Posterior vena cava (tissue), 2 donors: ENCODE data around the gene COL4A1. TPM values are rescaled to one million over a fixed set of nuclear protein-coding genes. Genes with fewer than 3 reads are reported as not detected.

Experiments
- DNase-seq: peaks from one replicate; pipeline ENCODE4 v3.0.0-alpha.2; 2020; ENCODE audit warnings: low spot score
- intact Hi-C, 2 donors: fragments of 100-400 bp; cut with DNase I; formaldehyde crosslinking; loops; one replicate each; pipeline versions ENCODE4 v1.14.1 to v1.14.2; 2022 to 2023
- total RNA-seq, 2 donors: library from RNA; stranded (reverse); fragmentation: NEBNext Ultra II Directional; extraction: Animal tissue kit (Norgen Biotek cat#: 25700); gene quantifications; one replicate each; pipeline ENCODE4 v1.2.1, GENCODE V29; 2021
- donor health status: DM: yes; HTN: yes; CAD: no.
- donor health status: DM: yes; HTN: yes; CAD: no.

Gene COL4A1
- total RNA-seq, 2 donors from 2014 or later, result 830 to 1,061 TPM

DNA sequence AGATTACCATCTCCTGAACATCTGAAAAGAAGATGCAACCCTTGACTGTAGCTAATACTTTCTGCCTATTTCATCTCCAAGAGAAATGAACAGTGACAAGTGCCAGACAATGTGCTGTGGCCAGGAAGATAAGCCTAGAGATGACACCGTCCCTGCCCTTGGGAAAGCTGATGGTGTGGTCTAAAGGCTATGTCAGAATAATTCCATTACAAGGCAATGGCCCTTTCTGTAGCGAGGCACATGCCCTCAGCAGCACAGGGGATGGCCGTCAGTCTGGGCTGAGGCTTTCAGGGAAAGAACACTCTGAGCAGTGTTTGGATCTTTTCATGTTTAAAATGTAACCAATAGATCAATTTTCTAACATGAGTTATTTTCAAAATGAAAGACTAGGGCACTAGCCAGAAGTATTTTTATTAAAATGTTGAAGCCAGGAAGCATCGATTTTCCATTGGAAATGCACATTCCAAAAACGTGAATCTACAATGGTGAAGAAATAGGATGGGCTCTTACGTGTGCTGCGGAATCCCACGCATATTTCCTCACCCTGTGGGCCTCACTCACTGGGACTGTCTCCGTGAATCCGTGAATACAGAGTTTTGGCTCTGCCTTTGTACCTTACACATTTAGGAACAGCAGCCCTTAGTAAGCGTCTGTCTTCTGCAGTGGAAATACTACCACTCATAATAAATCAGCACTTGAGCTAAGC is 22.0 kb downstream of the COL4A1 start:
- DNase-seq, result no peak
- intact Hi-C loops, result no loop called here

DNA sequence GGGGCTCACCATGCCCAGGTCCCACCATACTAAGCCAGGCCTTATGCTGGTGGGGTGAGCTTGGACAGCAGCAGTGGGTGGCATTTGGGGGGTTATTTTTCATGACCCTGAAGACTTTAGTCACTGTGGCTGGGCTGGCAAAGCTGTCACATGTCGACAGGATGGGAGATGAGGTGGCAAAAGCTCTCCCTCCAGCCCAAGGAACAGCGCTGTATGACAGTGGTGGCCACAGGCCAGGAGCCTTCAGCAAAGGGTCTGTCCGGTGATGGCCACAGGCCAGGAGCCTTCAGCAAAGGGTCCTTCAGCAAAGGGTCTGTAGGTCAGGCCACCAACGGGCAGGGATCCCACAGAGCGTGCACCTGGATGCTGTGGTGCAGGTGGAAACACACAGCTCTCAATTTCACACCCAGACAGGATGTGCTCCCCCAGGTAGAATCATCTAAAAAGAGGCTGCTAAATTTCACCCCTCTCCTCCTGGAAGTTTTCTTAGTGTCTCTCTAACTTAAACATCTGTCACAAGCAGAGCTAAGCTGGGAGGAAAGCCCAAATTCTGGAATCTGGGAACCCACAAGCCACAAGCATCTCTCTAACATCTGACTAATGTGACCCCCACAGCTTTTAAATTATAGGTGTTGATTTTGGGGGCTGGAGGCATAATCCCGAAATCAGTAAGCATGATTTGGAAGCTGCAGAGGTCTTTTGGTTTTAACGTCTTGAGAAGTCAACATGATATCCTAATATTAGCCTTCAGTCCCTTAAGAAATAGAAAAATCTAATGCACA is 23.0 kb downstream of the COL4A1 start:
- no peak for DNase-seq
- intact Hi-C loops, result no loop called here

DNA sequence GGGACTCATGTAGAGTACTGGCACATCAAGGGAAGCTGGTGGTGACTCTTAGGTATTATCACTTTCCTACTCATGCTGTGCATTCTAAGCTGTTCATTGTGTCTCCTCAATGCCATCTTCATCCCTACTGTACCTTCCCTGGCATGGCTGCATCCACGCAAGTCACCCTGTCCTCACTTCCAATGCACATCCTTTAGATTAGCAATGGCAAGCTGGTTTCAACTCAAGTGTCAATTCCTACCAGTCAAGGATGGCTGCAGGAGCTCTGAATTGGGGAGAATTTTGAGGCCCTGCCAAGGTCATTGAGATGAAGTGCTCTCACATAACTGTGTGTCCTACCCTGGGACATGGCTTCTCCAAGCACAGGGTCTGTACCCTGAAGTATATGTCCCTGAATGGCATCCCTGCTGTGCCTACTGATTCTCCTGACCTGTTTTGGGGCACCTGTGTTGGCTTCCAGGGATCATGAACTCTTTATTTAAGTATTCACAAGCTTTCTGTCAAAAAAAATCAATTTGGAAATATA is 24.6 kb downstream of the COL4A1 start:
- intact Hi-C loops, result no loop called here
- no peak for DNase-seq

DNA sequence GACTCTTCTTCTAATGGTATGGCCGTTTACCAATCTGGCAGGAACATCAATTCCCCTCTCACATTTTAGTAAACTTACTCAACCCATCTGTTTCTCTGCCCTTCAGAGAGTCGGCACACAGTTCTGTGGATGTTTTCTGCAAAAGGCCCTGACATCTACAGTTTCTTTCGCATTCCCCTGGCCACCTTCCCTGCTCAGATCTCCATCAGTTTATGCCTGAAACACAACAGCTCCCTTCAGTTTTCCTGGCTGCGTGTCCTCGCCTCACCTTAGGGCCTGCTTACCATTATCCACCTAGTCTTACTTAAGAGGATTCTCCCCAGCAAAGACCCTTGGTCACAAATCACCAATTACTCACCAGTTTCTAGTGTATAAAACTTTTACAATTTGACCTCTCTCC is 25.2 kb downstream of the COL4A1 start:
- DNase-seq, result no peak

DNA sequence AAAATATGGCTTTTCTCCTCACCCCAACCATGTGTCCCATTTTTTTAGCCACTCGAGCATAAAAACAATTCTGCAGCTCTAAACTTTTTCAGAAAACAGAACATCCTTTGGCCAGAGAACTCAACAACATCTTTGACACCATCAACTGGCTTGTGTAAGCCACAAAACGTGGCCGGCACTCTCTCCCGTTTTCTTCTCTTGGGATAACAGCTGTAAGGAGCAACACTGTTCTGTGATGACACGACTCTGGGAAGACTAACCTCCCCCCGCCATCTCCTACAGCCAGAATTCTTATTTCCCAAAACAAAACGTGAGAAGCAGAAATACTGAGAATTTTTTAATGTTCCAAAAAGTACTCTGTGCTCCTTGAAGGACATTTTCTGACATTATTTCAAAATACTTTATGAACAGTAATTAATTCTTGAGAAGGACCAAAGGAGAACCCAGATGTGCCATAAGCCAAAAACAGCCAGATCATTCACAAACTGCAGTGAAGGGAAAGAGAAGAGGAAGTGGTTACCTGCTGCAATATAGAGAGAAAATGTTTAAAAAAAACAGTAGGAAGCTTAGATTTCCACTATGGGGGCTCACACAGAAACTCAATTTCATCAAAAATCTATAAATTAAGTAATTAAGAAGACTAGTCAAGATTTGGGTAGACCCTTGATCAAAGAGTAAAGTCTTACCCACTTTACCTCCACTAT is 25.8 kb downstream of the COL4A1 start:
- no peak for DNase-seq

More for the DNA sequence above, 25.2 kb downstream of the COL4A1 start:
- intact Hi-C loops, result no loop called here

DNA sequence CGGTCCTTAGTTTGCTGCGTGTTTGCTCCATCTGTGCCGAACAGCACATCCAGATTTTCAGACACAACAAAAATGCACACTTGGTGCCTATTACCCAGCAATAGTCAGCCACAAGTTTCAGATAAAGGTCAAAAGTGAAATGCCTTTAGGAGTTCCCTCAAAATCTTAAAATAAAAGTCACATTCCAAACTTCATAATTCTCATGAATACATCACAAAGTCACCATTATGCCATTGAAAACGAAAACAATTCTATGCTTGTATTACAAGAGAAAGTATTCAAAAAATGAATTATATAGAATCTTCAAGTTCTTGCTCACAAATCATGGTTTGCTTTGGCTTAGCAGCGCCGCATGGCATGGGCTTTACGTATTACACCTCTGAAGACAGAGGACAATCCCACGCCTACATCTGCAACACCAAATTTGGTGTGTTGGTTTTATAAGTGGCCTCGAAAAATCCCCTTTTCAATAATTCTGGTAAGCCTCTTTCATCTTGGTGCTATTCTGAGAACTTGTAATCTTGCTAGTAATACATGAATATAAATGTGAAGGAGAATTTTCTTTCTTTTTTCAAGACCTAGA is 26.6 kb downstream of the COL4A1 start:
- no peak for DNase-seq
- intact Hi-C loops, result no loop called here

More for the DNA sequence above, 25.8 kb downstream of the COL4A1 start:
- intact Hi-C loops, result no loop called here

DNA sequence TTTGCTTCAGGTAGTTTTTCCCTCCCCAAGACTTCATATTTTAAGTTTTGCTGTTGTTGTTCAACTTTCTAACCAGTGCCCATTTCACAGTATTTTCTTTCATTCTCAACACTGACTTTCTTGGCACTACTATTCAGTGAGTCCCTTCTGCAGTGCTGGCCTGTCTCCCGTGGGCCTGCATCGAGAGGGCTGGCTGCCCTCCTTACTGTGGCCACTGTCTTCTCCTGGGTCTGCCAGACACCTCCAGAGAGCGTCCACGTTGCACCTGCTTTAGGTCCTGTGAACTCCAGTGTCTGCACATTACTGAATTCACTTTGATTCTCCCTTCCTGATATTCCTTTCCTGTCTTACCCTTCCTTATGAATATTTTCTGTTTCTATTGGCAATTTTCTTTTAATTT is 27.3 kb downstream of the COL4A1 start:
- DNase-seq, result no peak
- intact Hi-C loops, result no loop called here

DNA sequence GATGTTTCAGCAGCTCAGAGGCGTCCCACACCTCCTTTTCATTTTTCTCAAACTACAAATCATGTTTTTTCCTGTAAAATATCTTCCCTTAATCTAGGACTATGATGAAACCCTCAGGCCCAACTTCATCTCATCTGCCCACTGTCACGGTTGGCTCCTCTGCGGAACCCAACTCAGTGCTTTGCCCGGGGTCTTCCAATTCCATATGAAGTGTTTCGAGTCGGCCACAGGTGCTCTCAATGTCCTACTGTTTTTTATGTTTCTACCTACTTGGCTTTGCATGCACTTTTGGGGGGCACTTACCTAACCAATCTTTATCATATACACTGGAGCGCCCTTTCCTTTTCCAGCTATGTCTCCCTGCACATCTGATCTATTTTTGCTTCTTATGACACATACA is 28.1 kb downstream of the COL4A1 start:
- no peak for DNase-seq
- intact Hi-C loops, result no loop called here

DNA sequence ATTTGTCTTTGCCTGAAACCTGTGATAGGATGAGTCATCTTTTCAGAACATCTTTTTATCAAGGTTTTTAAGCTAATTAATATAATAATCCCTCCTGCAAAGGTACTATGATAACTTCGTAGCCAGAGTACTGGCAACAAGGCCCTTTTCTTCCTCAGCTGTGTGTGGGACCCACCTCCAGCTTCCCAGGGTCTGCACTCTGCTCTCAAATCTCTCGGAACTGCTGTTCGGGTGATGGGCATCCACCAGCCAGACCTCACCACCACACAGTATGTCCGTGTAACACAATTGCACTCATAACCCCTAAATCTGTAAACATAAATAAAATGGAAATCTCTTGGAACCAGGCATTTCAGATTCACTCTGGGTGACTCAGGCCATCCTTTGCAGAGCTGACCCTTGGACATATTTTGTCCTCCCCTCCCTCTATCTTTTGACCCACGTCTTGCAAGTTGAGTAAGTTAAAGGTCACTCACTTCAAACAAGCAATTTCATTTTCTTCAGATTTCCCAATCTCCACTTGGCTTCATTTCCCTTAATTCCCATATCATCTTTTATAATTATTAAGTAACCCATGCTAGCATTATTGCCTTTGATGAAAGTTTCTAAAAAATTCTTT is 29.5 kb downstream of the COL4A1 start:
- no peak for DNase-seq
- intact Hi-C loops, result no loop called here

DNA sequence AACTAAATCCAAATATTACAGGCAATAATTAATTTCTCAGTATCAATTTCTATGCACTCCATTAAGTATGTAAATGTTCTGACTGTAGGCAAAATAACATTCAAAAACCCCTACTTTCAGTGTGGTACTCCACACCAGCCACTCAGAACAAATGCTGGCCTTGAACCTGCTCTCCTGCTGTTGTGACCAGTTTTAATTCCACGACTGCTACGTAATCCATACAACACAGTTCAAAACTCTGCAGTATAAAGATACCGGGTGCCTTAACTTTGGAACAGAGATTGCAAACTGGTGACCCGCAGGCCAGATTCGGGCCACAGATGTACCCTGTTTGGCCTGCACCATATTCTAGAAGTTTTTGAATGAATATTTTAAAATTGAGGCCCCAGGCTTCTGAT is 30.4 kb downstream of the COL4A1 start:
- no peak for DNase-seq

DNA sequence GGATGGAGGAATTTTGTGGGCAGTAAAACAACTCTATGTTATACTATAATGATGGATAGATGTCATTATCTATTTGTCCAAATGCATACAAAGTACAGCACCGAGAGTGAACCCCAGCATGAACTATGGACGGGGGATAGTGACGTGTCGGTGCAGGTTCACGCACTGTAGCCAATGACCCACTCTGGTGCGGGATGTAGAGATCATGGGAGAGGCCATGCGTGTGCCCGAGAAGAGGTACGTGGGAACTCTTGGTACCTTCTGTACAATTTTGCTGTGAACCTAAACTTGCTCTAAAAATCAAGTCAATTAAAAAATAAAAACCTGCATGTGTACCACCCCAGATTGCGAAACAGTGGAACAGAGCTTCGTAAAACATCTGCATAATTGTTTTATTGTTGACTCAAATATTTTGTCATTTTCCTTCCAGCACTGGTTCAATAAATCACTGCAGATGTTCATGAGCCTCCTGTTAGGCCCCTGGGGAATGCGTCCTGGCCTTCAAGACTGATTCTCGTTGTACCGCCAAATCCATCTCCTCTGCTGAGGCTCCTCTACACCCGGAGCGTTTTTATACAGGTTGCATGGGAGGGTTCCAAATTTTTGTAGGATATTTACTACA is 30.9 kb downstream of the COL4A1 start:
- intact Hi-C loops, result no loop called here
- no peak for DNase-seq

More for the DNA sequence above, 30.4 kb downstream of the COL4A1 start:
- intact Hi-C loops, result no loop called here

DNA sequence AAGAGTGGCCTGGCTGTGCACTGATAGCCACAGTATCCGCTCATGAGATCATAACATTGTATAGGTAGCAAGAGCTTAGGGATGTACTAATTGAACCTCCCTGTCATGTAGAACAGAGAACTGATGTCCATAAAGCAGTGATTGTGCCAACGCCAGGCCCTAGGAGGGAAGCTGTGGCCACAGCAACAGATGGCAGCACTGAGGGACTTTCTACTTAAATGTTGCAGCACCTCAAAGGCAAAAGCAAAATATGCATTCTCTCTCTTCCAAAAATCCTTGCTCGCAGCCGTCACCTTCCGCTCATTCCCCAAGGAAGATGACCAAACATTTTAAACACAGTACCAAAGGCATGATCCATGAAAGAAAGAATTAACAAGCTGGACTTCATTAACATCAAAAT is 32.3 kb downstream of the COL4A1 start:
- DNase-seq, result no peak
- intact Hi-C loops, result no loop called here

DNA sequence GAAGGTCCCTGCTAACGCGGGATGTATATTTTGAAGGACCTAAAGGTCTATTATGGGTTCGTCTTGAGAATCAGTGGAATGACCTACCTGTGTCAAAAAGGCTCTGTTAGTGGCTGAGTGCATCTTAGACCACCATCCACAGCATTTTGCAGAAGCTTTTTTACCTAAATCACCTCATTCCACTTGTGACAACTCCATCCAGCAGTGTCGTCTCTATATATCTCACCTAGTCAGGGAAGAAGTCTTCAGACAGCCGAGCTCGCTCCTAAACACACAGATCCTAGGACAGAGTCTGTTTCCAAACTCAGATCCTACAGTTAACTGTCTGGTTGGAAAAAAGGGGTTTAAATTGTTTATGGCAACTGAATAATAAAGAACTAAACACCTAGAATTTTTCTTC is 33.7 kb downstream of the COL4A1 start:
- DNase-seq, result no peak
- intact Hi-C loops, result no loop called here

DNA sequence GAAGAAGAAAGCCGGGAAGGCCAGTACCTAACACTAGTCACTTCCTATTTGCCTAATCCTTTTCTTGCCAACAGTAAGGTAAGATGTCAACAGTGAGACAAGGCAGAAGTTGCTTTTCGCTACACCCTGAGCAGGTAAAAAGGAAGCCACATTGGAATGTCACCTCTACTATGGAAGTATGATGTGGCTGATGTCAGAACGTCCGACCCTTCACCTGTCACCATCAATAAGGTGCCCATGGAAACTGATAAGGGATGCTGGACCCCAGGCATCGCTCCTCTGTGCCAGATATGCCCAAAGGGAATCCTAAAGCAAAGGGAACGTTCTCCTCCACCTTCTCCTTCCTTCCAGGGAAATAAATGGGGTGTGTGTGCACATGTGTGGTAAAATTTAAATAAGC is 34.3 kb downstream of the COL4A1 start:
- intact Hi-C loops, result no loop called here
- DNase-seq, result no peak

DNA sequence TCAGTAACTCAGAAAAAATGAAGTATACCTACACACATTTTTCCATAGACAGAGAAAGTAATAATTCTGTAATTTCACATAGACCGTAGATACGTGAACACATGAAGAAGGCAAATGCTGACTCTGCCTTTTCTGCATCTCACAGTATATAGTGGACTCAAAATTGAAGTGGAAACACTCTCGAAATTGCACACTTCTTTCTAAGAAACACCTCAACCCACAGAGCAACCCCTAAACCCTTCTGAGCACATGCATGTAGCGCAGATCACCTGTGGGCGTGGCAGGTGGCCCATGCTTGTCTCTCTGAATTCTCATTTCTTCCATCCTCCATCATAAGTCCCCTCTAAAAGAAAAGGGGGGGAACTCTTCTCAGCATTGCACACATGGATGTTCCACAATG is 34.7 kb downstream of the COL4A1 start:
- no peak for DNase-seq
- intact Hi-C loops, result no loop called here

DNA sequence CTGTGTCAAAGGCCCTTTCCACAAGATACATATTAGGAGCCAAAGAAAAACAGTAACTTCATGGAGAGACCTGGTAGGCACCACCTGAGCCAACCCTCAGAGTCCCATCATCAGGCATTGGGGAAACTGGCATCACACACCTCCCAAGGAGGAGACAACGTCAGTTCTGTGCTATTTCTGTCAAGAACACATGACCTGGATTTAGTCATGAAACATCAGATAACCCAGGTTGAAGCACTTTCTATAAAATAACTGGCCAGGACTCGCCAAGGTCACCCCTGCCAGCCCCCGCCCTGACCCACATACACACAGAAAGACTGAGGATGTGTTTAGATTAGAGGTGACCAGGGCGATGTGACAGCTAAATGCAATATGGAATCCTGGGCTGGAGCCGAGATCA is 35.6 kb downstream of the COL4A1 start:
- no peak for DNase-seq
- intact Hi-C loops, result no loop called here

DNA sequence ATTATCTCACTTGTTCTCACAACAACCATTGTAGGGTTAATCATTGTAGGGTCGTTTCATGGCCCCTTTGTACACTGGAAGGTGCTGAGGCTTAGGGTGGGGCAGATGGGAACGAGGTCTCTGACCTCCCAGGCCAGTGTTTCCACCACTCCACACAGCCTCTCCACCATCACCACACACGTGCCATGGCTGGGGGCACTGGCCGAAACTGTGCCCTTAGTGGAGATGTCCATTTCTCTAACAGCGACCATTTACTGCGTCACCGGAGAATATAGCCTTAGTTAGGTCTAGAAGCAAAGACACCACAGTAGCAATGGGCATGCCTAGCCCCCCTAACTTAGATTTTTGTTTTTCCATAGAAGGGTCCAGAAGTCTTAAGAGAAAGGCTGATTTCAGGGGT is 36.5 kb downstream of the COL4A1 start:
- DNase-seq, result no peak

DNA sequence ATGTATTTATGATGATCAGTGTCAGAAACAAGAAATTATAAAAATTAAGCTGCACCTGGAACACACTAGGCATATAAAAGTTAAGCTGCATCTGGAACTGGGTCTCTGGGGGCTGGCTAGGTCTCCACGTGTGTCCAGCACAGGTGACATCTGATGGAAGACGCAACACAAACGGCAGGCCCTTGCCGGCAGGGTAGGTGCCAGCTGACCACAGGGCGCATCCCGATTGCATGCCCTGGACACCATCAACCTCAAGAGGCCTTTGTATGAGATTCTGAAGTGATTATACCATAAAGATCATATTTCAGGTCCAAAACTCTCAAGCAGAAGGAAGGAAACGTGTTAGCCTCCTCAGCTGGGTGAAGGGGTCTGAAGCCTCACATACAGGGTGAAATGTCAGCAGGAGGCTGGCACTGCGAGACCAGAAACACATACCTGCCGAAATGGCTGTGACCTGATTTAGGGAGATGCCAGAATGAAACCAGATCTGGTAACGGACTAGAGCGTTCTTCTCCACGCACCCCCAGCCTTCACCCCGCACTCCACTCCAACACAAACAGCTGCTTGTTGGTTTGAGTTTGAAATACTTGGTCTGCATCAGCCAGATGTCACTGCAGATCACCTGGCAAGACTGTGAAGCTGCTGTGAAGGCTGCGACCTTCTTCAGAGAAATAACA is 37.3 kb downstream of the COL4A1 start:
- no peak for DNase-seq
- intact Hi-C loops, result no loop called here

More for the DNA sequence above, 36.5 kb downstream of the COL4A1 start:
- intact Hi-C loops, result no loop called here
